ENCODE measurements around the gene PLEKHH3. TPM values are rescaled to one million over a fixed set of nuclear protein-coding genes. Genes with fewer than 3 reads are reported as not detected.

Gene PLEKHH3
- total RNA-seq, 1 experiment from 2014 or later = 32.2 TPM

- no TSS peak for BruUV-seq (replicated peaks)
- in situ Hi-C loops (cut with HindIII; ENCODE audit: low pct_unique_long_range_greater_than_20kb, low sequenced_read_pairs) (no loop called here), intact Hi-C loops (cut with micrococcal nuclease; ENCODE audit: unreplicated experiment) (no loop called here)
- Histone ChIP-seq H3K4me1 (ENCODE audit: control insufficient read depth, insufficient read depth, low read length) (no peaks in the 10 kb centered on the region), H3K4me3 (ENCODE audit: low read depth in 2 of 2, low read length in 2 of 2) (no peak overlapping the region), H3K9me3 (ENCODE audit: control insufficient read depth, insufficient read depth, low read depth, low read length) (no peaks in the 10 kb centered on the region), H3K36me3 (ENCODE audit: control insufficient read depth, insufficient read depth, low read length) (0 out of 2 replicates have a peak, but pooled peaks cover 2% of the 10 kb centered on the region), H3K27me3 (ENCODE audit: control insufficient read depth, insufficient read depth, low read length) (no peaks in the 10 kb centered on the region), H3K27ac (ENCODE audit: low read length) (no peak overlapping the region)
- POLR2A ChIA-PET = no interaction called here
- DNase-seq (ENCODE audit: low read depth, low spot score) (no peak), ATAC-seq (no peak)
- CTCF ChIA-PET = no interaction called here
- TF ChIP-seq POLR2AphosphoS5 (IDR thresholded peaks at IDR 0.05; ENCODE audit: low read depth, low read length) (no peak), TCF7L2 (IDR thresholded peaks at IDR 0.05; ENCODE audit: low read depth, low read length) (no peak), CTCF (IDR thresholded peaks at IDR 0.05) (no peak), SIN3A (IDR thresholded peaks at IDR 0.05; ENCODE audit: borderline replicate concordance, insufficient read depth, low read depth, low read length) (no peak), REST (IDR thresholded peaks at IDR 0.05; ENCODE audit: insufficient read depth in 1 of 2, low read depth in 2 of 2, low read length in 1 of 2) (no peak)
These were observed 27.7 kb upstream of the PLEKHH3 start for GRCh38 chr17:42704490-42704836.

- in situ Hi-C loops (cut with HindIII; ENCODE audit: low pct_unique_long_range_greater_than_20kb, low sequenced_read_pairs) (no loop called here), intact Hi-C loops (cut with micrococcal nuclease; ENCODE audit: unreplicated experiment) (no loop called here)
- Histone ChIP-seq H3K27me3 (ENCODE audit: control insufficient read depth, insufficient read depth, low read length) (no peaks in the 10 kb centered on the region), H3K36me3 (ENCODE audit: control insufficient read depth, insufficient read depth, low read length) (0 out of 2 replicates have a peak, but pooled peaks cover 2% of the 10 kb centered on the region), H3K27ac (ENCODE audit: low read length) (no peak overlapping the region), H3K9me3 (ENCODE audit: control insufficient read depth, insufficient read depth, low read depth, low read length) (no peaks in the 10 kb centered on the region), H3K4me1 (ENCODE audit: control insufficient read depth, insufficient read depth, low read length) (no peaks in the 10 kb centered on the region), H3K4me3 (ENCODE audit: low read depth in 2 of 2, low read length in 2 of 2) (no peak overlapping the region)
- no peak for ATAC-seq
- ChIA-PET CTCF (no interaction called here), POLR2A (no interaction called here)
- TF ChIP-seq TCF7L2 (IDR thresholded peaks at IDR 0.05; ENCODE audit: low read depth, low read length) (no peak), CTCF (IDR thresholded peaks at IDR 0.05) (no peak)
- no peak for DNase-seq (ENCODE audit: low read depth, low spot score)
- BruUV-seq (replicated peaks) = TSS peak; percentile 62
These were observed 25.7 kb upstream of the PLEKHH3 start for GRCh38 chr17:42702446-42702845.
